HG02642 (cell line): ENCODE data around the gene DNAJB14.
A peak's percentile ranks its signal among the peaks of the same experiment; 100 is the strongest.

Experiments used
- ATAC-seq: cut with Tn5 transposase; IDR thresholded peaks from one replicate; pipeline ENCODE4 v1.9.1; 2021; ENCODE audit warnings: mild to moderate bottlenecking; ENCODE audit not compliant: unreplicated experiment, poor library complexity

DNAJB14 gene

GRCh38 chr4:99945718-99946355 lies 581 bp downstream of the DNAJB14 start:
- ATAC-seq = peak; percentile 5

- no peak for ATAC-seq
These were observed 2.4 kb downstream of the DNAJB14 start for GRCh38 chr4:99943904-99944437.

GRCh38 chr4:99938243-99938753 lies 8.1 kb downstream of the DNAJB14 start:
- ATAC-seq = no peak

- no peak for ATAC-seq
These were observed 11.5 kb downstream of the DNAJB14 start for GRCh38 chr4:99934891-99935290.

GRCh38 chr4:99927566-99927965 lies 18.9 kb downstream of the DNAJB14 start:
- ATAC-seq = no peak

- ATAC-seq = no peak
These were observed 25.2 kb downstream of the DNAJB14 start for GRCh38 chr4:99921174-99921573.

GRCh38 chr4:99918656-99919055 lies 27.8 kb downstream of the DNAJB14 start:
- no peak for ATAC-seq

- no peak for ATAC-seq
These were observed 28.8 kb downstream of the DNAJB14 start for GRCh38 chr4:99917575-99917974.

GRCh38 chr4:99915449-99915848 lies 31.0 kb downstream of the DNAJB14 start:
- ATAC-seq = no peak

GRCh38 chr4:99894998-99895397 lies 51.4 kb downstream of the DNAJB14 start:
- no peak for ATAC-seq

- peak; percentile 100 for ATAC-seq
These were observed 52.0 kb downstream of the DNAJB14 start, which contains the start of gene LAMTOR3 for GRCh38 chr4:99894161-99894997. TSS of gene LAMTOR3 (minus strand) at chr4:99894427. CDS start at chr4:99893963, 464 bp downstream.

GRCh38 chr4:99893839-99894160 lies 52.6 kb downstream of the DNAJB14 start:
- ATAC-seq = no peak

GRCh38 chr4:99893029-99893428 lies 53.4 kb downstream of the DNAJB14 start:
- no peak for ATAC-seq

GRCh38 chr4:99891351-99891750 lies 55.1 kb downstream of the DNAJB14 start:
- ATAC-seq = no peak

- ATAC-seq = no peak
These were observed 58.6 kb downstream of the DNAJB14 start for GRCh38 chr4:99887837-99888236.

GRCh38 chr4:99886146-99886545 lies 60.3 kb downstream of the DNAJB14 start:
- ATAC-seq = no peak

GRCh38 chr4:99885687-99886086 lies 60.7 kb downstream of the DNAJB14 start:
- no peak for ATAC-seq

GRCh38 chr4:99885063-99885664 lies 61.3 kb downstream of the DNAJB14 start:
- ATAC-seq = no peak

GRCh38 chr4:99879458-99879857 lies 67.0 kb downstream of the DNAJB14 start:
- ATAC-seq = no peak

- ATAC-seq = no peak
These were observed 67.8 kb downstream of the DNAJB14 start for GRCh38 chr4:99878604-99879003.

- no peak for ATAC-seq
These were observed 69.5 kb downstream of the DNAJB14 start for GRCh38 chr4:99876946-99877345.
